22Rv1 (cell line): ENCODE results near the gene HERPUD2.

ENCODE experiments used
- CTCF ChIP-seq: fragments of 450-650 bp; IDR thresholded peaks from 2 replicates; pipeline ENCODE4 v1.5.1; 2017; ENCODE audit warnings: mild to moderate bottlenecking
- ZFX ChIP-seq: fragments of 450-650 bp; IDR thresholded peaks from 2 replicates; pipeline ENCODE4 v1.6.1; 2017; ENCODE audit warnings: antibody characterized with exemption, borderline replicate concordance

- TF ChIP-seq CTCF (no peak), ZFX (no peak)
Measured at GRCh38 chr7:35699796-35700305, 4.9 kb upstream of the HERPUD2 start.
